ENCODE measurements around the gene NID1. TPM values are rescaled to one million over a fixed set of nuclear protein-coding genes. Genes with fewer than 3 reads are reported as not detected.

NID1 gene
- total and polyA plus RNA-seq, 2 of the 4 experiments (the other 2 are of a cell fraction), result 21.9 to 83.3 TPM

DNA sequence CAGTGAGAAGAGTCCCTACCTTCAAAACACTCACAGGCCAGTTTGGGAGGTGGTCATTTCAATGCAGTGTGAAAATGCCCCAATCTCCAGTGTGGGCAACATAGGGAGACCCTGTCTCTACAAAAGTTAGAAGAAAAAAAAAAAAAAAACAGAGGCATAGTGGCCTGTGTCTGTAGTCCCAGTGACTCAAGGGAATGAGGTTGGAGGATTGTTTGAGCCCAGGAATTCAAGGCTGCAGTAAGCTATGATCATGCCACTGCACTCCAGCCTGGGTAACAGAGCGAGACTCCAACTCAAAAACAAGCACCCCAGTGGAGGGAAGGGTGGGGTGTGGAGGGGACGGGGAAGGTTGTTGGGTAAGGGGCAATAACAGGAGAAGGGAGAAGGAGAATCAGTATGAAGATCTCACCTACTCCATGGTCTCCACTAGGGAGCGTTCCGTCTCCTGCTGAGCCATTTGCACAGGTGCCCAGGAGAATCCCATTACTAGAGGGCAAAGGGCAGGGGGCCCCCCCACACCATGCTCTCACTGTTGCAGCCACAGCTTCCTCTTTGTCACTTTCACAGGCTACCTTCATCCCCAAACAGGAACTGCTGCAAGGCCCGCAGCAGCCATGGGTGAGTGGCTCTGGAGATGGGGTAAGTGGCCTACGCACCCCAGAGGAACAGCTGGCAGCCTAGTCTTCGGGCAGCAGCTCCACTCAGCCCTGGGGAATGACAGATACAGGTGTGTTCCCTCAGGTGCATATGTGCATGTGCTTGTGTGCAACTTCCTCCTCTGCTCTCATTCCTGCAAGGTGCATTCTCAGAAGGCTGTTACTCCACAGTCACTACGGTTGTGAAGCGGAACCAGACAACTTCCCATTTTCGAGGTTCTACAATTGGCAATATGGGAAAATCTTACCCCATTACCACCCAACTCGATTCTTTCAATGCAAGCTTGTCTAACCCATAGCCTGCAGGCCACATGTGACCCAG lies 110.3 kb downstream of the NID1 start (continued):
- TF ChIP-seq BHLHE40 (IDR thresholded peaks at IDR 0.05; ENCODE audit: low read depth, low read length), result no peak
- no peak for TF ChIP-seq MAZ (IDR thresholded peaks at IDR 0.05; ENCODE audit: borderline replicate concordance, low read depth, low read length)
- TF ChIP-seq MAFK (IDR thresholded peaks at IDR 0.05; ENCODE audit: low read depth, low read length), result no peak

DNA sequence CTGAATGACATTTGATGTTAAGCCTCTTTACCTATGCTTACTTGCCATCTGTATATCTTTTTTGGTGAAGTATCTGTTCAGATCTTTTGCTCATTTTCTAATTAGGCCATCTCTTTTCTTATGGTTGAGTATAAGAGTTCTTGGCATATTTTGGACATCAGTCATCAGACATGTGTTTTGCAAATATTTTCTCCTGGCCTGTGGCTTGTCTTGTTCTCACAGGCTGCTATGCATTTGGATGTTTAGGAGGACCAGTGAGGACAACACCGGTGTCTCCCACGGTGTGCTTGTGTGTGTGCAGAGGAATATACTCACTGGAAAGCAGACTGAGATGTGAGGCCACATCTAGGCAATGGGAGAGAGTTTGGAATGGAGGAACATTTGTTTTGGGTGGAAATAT lies 111.1 kb downstream of the NID1 start:
- peak overlapping the region in 1 of 2 experiments; percentile 26; a peak in 1 of 4 replicates for H4K8ac ChIP-seq (ENCODE audit: low read depth in 2 of 2, low read length in 2 of 2)

More for the DNA sequence above, 111.1 kb downstream of the NID1 start:
- no CpG with 5 or more reads among the region's 2 CpGs for WGBS, 2 experiments (ENCODE audit: extremely low coverage in 2 of 2, insufficient read length in 1 of 2)
- Histone ChIP-seq H3K56ac (ENCODE audit: extremely low read depth, insufficient read depth, low read length) (no peak overlapping the region), H4K20me1 (ENCODE audit: insufficient read depth, low read length) (peaks cover 2% of the 10 kb centered on the region; the same call in 1 of the 2 replicates), H3K23ac (ENCODE audit: low read depth, low read length) (no peak overlapping the region), H3K4ac (ENCODE audit: low read depth, low read length) (peak overlapping the region; percentile 51; the same call in 1 of the 2 replicates), H2BK120ac (ENCODE audit: low read depth, low read length) (peak overlapping the region; percentile 52), H4K91ac (ENCODE audit: insufficient read depth, low read depth, low read length) (peak overlapping the region; percentile 52; the same call in 1 of the 2 replicates), H2BK5ac (ENCODE audit: low read depth, low read length, poor library complexity, severe bottlenecking) (peak overlapping the region; percentile 70), H3K4me3 (ENCODE audit: insufficient read depth, low read depth, low read length) (no peak overlapping the region), H3K9me3 (ENCODE audit: control insufficient read depth, insufficient read depth, low read length) (peaks cover 15% of the 10 kb centered on the region), H3K79me1 (ENCODE audit: low read depth in 1 of 2, low read length in 2 of 2) (no peaks in the 10 kb centered on the region), H2BK15ac (ENCODE audit: low read depth, low read length) (peak overlapping the region; percentile 5; the same call in 2 of the 3 replicates), H3K18ac (ENCODE audit: low read depth, low read length) (peak overlapping the region; percentile 10; the same call in 1 of the 2 replicates), H3K27me3 (ENCODE audit: control insufficient read depth, insufficient read depth, low read length) (peaks cover 2% of the 10 kb centered on the region), H3K4me1 (ENCODE audit: control insufficient read depth, insufficient read depth, low read length) (peaks cover 12% of the 10 kb centered on the region), H4K5ac (ENCODE audit: low read depth, low read length) (no peak overlapping the region), H3K36me3 (ENCODE audit: control insufficient read depth, insufficient read depth, low read length) (no peaks in the 10 kb centered on the region), H3K9ac (ENCODE audit: low read depth, low read length) (no peak overlapping the region), H3K14ac (replicated peaks; ENCODE audit: low read depth, low read length) (peak overlapping the region; percentile 8; the same call in 1 of the 2 replicates), H2BK20ac (ENCODE audit: low read depth, low read length) (peak overlapping the region; percentile 19; the same call in 1 of the 2 replicates), H3K27ac (ENCODE audit: insufficient read depth, low read length) (no peak overlapping the region), H3K4me2 (ENCODE audit: low read depth, low read length) (peak overlapping the region; percentile 17; the same call in 1 of the 2 replicates), H2AK9ac (replicated peaks; ENCODE audit: low read depth, low read length, poor library complexity) (no peak overlapping the region), H2AK5ac (ENCODE audit: low read depth, low read length) (0 out of 2 replicates have a peak overlapping the region, but pooled peaks have one; percentile 58), H3K9me1 (ENCODE audit: insufficient read depth, low read length) (peaks cover 12% of the 10 kb centered on the region), H2AFZ (replicated peaks; ENCODE audit: low read length, poor library complexity) (no peak overlapping the region)
- dilution Hi-C loops (cut with HindIII; ENCODE audit: low sequenced_read_pairs, unreplicated experiment) (no loop called here), intact Hi-C loops (cut with micrococcal nuclease) (no loop called here), in situ Hi-C loops (cut with MboI; ENCODE audit: low sequenced_read_pairs) (no loop called here)
- ATAC-seq (ENCODE audit: low read depth) (peak; percentile 78), DNase-seq (peak; percentile 92)
- CTCF ChIA-PET, result interaction anchor here (0.9 kb wide), 1 partner anchor 18 kb away, joined by 3 read pairs; no protein-coding TSS in a partner anchor
- no peak for TF ChIP-seq BHLHE40 (IDR thresholded peaks at IDR 0.05; ENCODE audit: low read depth, low read length)
- no peak for TF ChIP-seq RCOR1 (IDR thresholded peaks at IDR 0.05; ENCODE audit: insufficient replicate concordance, low read length)
- TF ChIP-seq, protein P1, sequence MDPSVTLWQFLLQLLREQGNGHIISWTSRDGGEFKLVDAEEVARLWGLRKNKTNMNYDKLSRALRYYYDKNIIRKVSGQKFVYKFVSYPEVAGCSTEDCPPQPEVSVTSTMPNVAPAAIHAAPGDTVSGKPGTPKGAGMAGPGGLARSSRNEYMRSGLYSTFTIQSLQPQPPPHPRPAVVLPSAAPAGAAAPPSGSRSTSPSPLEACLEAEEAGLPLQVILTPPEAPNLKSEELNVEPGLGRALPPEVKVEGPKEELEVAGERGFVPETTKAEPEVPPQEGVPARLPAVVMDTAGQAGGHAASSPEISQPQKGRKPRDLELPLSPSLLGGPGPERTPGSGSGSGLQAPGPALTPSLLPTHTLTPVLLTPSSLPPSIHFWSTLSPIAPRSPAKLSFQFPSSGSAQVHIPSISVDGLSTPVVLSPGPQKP (IDR thresholded peaks at IDR 0.05; ENCODE audit: borderline replicate concordance, low read depth, low read length), result no peak
- no peak for TF ChIP-seq NFE2L2 (IDR thresholded peaks at IDR 0.05; ENCODE audit: low read depth, low read length)
- TF ChIP-seq, protein P2, sequence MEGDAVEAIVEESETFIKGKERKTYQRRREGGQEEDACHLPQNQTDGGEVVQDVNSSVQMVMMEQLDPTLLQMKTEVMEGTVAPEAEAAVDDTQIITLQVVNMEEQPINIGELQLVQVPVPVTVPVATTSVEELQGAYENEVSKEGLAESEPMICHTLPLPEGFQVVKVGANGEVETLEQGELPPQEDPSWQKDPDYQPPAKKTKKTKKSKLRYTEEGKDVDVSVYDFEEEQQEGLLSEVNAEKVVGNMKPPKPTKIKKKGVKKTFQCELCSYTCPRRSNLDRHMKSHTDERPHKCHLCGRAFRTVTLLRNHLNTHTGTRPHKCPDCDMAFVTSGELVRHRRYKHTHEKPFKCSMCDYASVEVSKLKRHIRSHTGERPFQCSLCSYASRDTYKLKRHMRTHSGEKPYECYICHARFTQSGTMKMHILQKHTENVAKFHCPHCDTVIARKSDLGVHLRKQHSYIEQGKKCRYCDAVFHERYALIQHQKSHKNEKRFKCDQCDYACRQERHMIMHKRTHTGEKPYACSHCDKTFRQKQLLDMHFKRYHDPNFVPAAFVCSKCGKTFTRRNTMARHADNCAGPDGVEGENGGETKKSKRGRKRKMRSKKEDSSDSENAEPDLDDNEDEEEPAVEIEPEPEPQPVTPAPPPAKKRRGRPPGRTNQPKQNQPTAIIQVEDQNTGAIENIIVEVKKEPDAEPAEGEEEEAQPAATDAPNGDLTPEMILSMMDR (conservative IDR thresholded peaks at IDR 0.05; ENCODE audit: low read depth, low read length), result no peak
- TF ChIP-seq MAFK (IDR thresholded peaks at IDR 0.05; ENCODE audit: low read depth, low read length), result no peak
- TF ChIP-seq RFX5 (IDR thresholded peaks at IDR 0.05; ENCODE audit: low read depth, low read length), result no peak
- TF ChIP-seq POLR2A (IDR thresholded peaks at IDR 0.05; ENCODE audit: low read depth, low read length), result no peak
- TF ChIP-seq RAD21 (IDR thresholded peaks at IDR 0.05; ENCODE audit: low read length), result no peak
- BruUV-seq (replicated peaks), result no TSS peak
- POLR2A ChIA-PET (ENCODE audit: unreplicated experiment), result interaction anchor here (0.6 kb wide), 1 partner anchor 16 kb away, joined by 5 read pairs; no protein-coding TSS in a partner anchor
